Psoas muscle (tissue), 8 donors: ENCODE results near the gene PIR. TPM values are rescaled to one million over a fixed set of nuclear protein-coding genes. Genes with fewer than 3 reads are reported as not detected.

Source experiments
- ATAC-seq, 4 donors: fragments of 200-7000 bp; cut with Tn5 transposase; one replicate each; pipeline ENCODE4 v1.9.1; 2020; ENCODE audit warnings: moderate library complexity in 3 of 4, mild to moderate bottlenecking in 2 of 4
- DNase-seq, 2 donors: peaks; one replicate each; pipeline ENCODE4 v3.0.0-alpha.2; 2020
- H3K27ac ChIP-seq: fragments of 200-600 bp; one replicate; pipeline ENCODE4 v1.8.0; 2022
- H3K27me3 ChIP-seq, 3 donors: fragments of 200-600 bp in 1 of 3; one replicate each; pipeline versions ENCODE4 v1.6.1 to v1.8.0; 2013 to 2022; ENCODE audit warnings: low read length in 2 of 3, mild to moderate bottlenecking in 2 of 3, moderate library complexity in 1 of 3; ENCODE audit not compliant: insufficient read depth in 3 of 3
- H3K36me3 ChIP-seq, 2 donors: fragments of 200-600 bp in 1 of 2; one replicate each; pipeline versions ENCODE4 v1.6.1 to v1.8.0; 2013 to 2022; ENCODE audit warnings: low read depth in 1 of 2, mild to moderate bottlenecking in 1 of 2, moderate library complexity in 1 of 2; ENCODE audit not compliant: insufficient read depth in 1 of 2
- H3K4me1 ChIP-seq: fragments of 200-600 bp; one replicate; pipeline ENCODE4 v1.8.0; 2022
- H3K4me3 ChIP-seq: fragments of 200-600 bp; one replicate; pipeline ENCODE4 v1.8.0; 2022; ENCODE audit warnings: mild to moderate bottlenecking
- H3K9me3 ChIP-seq: fragments of 200-600 bp; one replicate; pipeline ENCODE4 v1.8.0; 2022
- CTCF ChIP-seq: fragments of 200-600 bp; IDR thresholded peaks from one replicate; pipeline ENCODE4 v1.8.0; 2022; ENCODE audit warnings: antibody characterized with exemption
- WGBS, 3 donors: extraction: QIAGEN DNeasy Blood & Tissue Kit; methylation state at CpG; one replicate each; pipeline versions ENCODE4 v1.1.6 to v1.1.7; 2013; 5-methylcytosine and 5-hydroxymethylcytosine counted together
- intact Hi-C, 2 donors: fragments of 100-400 bp; cut with DNase I; formaldehyde crosslinking; loops; one replicate each; pipeline versions ENCODE4 v1.11.0 to v1.14.2; 2022
- polyA plus RNA-seq, 3 donors: library from polyadenylated mRNA; stranded (reverse); fragments of 200-250 nt; gene quantifications; one replicate each; pipeline ENCODE4 v1.2.3, GENCODE V29; 2013
- total RNA-seq, 4 donors: library from RNA; stranded (reverse); fragmentation: NEBNext Ultra II Directional in 2 of 4; extraction: Animal tissue kit (Norgen Biotek cat#: 25700) in 2 of 4; gene quantifications; one replicate each; pipeline versions ENCODE4 v1.2.1 to v1.2.4, GENCODE V29; 2021 to 2023
- donor health status: healthy with polysubstance abuse.
- donor health status: DM: no; HTN: no; CAD: no; lungs with moderate emphysema.
- donor health status: Bipolar disorder and iron deficiency.
- donor health status: healthy.
- donor health status: DM: yes; HTN: yes; CAD: no.
- donor health status: DM: no; HTN: no; CAD: no.
- donor health status: DM: no; HTN: no; CAD: no.
- donor health status: DM: yes; HTN: yes; CAD: no.

Gene PIR
- total and polyA plus RNA-seq, 7 donors: 9.6 to 25.1 (median 14.3) TPM

- H3K36me3 ChIP-seq: peaks cover 0 to 18% of the 10 kb centered on the region in 2 donors
- peaks cover 0 to 3% (median 0%) of the 10 kb centered on the region in 3 donors for H3K27me3 ChIP-seq
- no peaks in the 10 kb centered on the region for H3K4me1 ChIP-seq
- no peak overlapping the region for H3K27ac ChIP-seq
- DNase-seq (no peak), ATAC-seq (peak in 1 of 4 donors; percentile 45)
- no peak for TF ChIP-seq CTCF
- no peaks in the 10 kb centered on the region for H3K9me3 ChIP-seq
- no peak overlapping the region for H3K4me3 ChIP-seq
- intact Hi-C loops: no loop called here
- WGBS, 3 donors: 48 to 94% (median 70%) methylated on average over 1 of the region's 1 CpG
Measured at GRCh38 chrX:15437724-15438123, 55.4 kb downstream of the PIR start.

- Histone ChIP-seq H3K4me1 (no peaks in the 10 kb centered on the region), H3K9me3 (no peaks in the 10 kb centered on the region), H3K36me3 (peaks cover 0 to 18% of the 10 kb centered on the region in 2 donors), H3K27ac (no peak overlapping the region), H3K4me3 (no peak overlapping the region), H3K27me3 (no peaks in the 10 kb centered on the region)
- 72 to 80% (median 80%) methylated on average over 2 of the region's 2 CpGs for WGBS, 3 donors
- intact Hi-C loops: no loop called here
- no peak for TF ChIP-seq CTCF
- ATAC-seq: peak in 2 of 4 donors; percentile 40 to 49
- no peak for DNase-seq
Measured at GRCh38 chrX:15435836-15436619, 57.1 kb downstream of the PIR start.

- intact Hi-C loops: no loop called here
- no peak for DNase-seq
- Histone ChIP-seq H3K9me3 (no peaks in the 10 kb centered on the region), H3K4me1 (no peaks in the 10 kb centered on the region), H3K27me3 (no peaks in the 10 kb centered on the region), H3K36me3 (peaks cover 0 to 13% of the 10 kb centered on the region in 2 donors), H3K27ac (no peak overlapping the region), H3K4me3 (no peak overlapping the region)
- WGBS, 3 donors: 79 to 91% (median 87%) methylated on average over 2 of the region's 2 CpGs
- no peak for TF ChIP-seq CTCF
- ATAC-seq: no peak
Measured at GRCh38 chrX:15434205-15434604, 58.9 kb downstream of the PIR start.

GRCh38 chrX:15430584-15430983, 62.5 kb downstream of the PIR start:
- H3K4me1 ChIP-seq: no peaks in the 10 kb centered on the region
- ATAC-seq (no peak), DNase-seq (no peak)
- H3K36me3 ChIP-seq: peaks cover 0 to 9% of the 10 kb centered on the region in 2 donors
- H3K4me3 ChIP-seq: no peak overlapping the region
- intact Hi-C loops: no loop called here
- H3K9me3 ChIP-seq: no peaks in the 10 kb centered on the region
- H3K27me3 ChIP-seq: no peaks in the 10 kb centered on the region
- TF ChIP-seq CTCF: no peak
- WGBS, 3 donors: 39 to 55% (median 44%) methylated on average over 1 of the region's 1 CpG
- no peak overlapping the region for H3K27ac ChIP-seq
